SU-DHL-6 (cell line): Measurements from ENCODE around the gene DVL1.
"Not testable (repeated sequence)": the region's sequence is repeated elsewhere in the genome, so short reads cannot be mapped to it uniquely, and the experiment has no call there.

ENCODE experiments used
- H2AFZ ChIP-seq: fragments of 200-600 bp; sonication (generic); 2 replicates; pipeline ENCODE4 v1.6.1; 2014; ENCODE audit warnings: low read depth, mild to moderate bottlenecking, moderate library complexity, mixed read lengths, antibody characterized with exemption, low read length; ENCODE audit not compliant: severe bottlenecking
- H3F3A ChIP-seq: fragments of 200-600 bp; shearing (Covaris generic); 2 replicates; pipeline ENCODE4 v1.6.0; 2016; ENCODE audit warnings: antibody characterized with exemption, mild to moderate bottlenecking; ENCODE audit not compliant: insufficient read depth
- H3K27ac ChIP-seq: fragments of 200-600 bp; sonication (generic); 2 replicates; pipeline ENCODE4 v1.5.1; 2016; ENCODE audit warnings: low read depth, mild to moderate bottlenecking, low read length, moderate library complexity, mixed read lengths
- H3K27me3 ChIP-seq: fragments of 200-600 bp; sonication (generic), shearing (Covaris generic); 2 replicates; pipeline ENCODE4 v1.6.0; 2014; ENCODE audit warnings: mild to moderate bottlenecking, low read length
- H3K36me3 ChIP-seq: fragments of 200-600 bp; sonication (generic); 2 replicates; pipeline ENCODE4 v1.6.1; 2014; ENCODE audit warnings: mild to moderate bottlenecking, low read length, mixed read lengths
- H3K4me2 ChIP-seq: fragments of 300-600, 200-600 bp; shearing (Covaris generic), sonication (generic); 2 replicates; pipeline ENCODE4 v1.6.0; 2014; ENCODE audit warnings: low read length, low read depth, mild to moderate bottlenecking; ENCODE audit not compliant: poor library complexity, severe bottlenecking
- H3K4me3 ChIP-seq: fragments of 200-600 bp; sonication (generic); 2 replicates; pipeline ENCODE4 v1.5.1; 2014; ENCODE audit warnings: antibody characterized with exemption, low read length, mild to moderate bottlenecking, mixed read lengths; ENCODE audit not compliant: insufficient read depth, poor library complexity, severe bottlenecking
- H3K79me2 ChIP-seq: fragments of 200-600 bp; sonication (generic); 2 replicates; pipeline ENCODE4 v1.6.1; 2014; ENCODE audit warnings: mild to moderate bottlenecking, low read length, moderate library complexity; ENCODE audit not compliant: insufficient read depth
- H3K9ac ChIP-seq: fragments of 200-600 bp; sonication (generic); 2 replicates; pipeline ENCODE4 v1.7.0; 2014; ENCODE audit warnings: mild to moderate bottlenecking, low read length
- H3K9me2 ChIP-seq: fragments of 200-600 bp; sonication (generic); replicated peaks from 2 replicates; pipeline ENCODE4 v1.6.1; 2014; ENCODE audit warnings: low read length; ENCODE audit not compliant: insufficient read depth
- H3K9me3 ChIP-seq: fragments of 200-600 bp; sonication (generic); 2 replicates; pipeline ENCODE4 v1.6.1; 2014; ENCODE audit warnings: low read length, mixed read lengths; ENCODE audit not compliant: insufficient read depth
- H4K20me1 ChIP-seq: fragments of 200-600 bp; sonication (generic); 2 replicates; pipeline ENCODE4 v1.6.1; 2014; ENCODE audit warnings: low read depth, mild to moderate bottlenecking, antibody characterized with exemption, low read length, moderate library complexity, mixed read lengths
- EZH2phosphoT487 ChIP-seq: fragments of 200-600 bp; sonication (generic), shearing (Covaris generic); conservative IDR thresholded peaks from 2 replicates; pipeline ENCODE4 v1.6.1; 2018; ENCODE audit warnings: mild to moderate bottlenecking, antibody characterized with exemption, low read length, moderate library complexity, mixed read lengths
- TF ChIP-seq, protein P1 (sequence below): fragments of 200-600 bp; sonication (generic); IDR thresholded peaks from one replicate; pipeline ENCODE4 v1.5.1; 2017; ENCODE audit warnings: antibody characterized with exemption, mild to moderate bottlenecking, low read length, moderate library complexity; ENCODE audit not compliant: insufficient read depth, poor library complexity, severe bottlenecking

DVL1 gene

DNA sequence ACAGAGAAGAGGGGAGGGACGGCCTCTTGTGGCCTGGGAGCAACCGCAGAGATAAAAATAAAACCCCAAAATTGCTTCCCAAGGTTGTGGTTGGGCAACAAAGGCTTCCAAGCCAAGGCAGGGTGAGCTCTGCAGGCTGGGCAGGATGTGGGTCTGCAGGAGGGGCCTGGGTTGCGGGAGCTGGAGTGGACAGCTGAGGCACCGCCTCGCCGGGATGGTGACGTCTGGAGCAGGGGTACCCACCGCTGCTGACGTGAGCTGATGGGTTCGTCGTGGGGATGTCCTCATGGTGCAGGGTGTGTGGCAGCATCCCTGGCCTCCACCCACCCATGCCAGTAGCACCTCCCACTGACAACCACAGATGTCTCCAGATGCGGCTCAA, 22.1 kb upstream of the DVL1 start:
- no peak overlapping the region for H3K27ac ChIP-seq
- H2AFZ ChIP-seq, result no peak overlapping the region
- no peak overlapping the region for H3K4me3 ChIP-seq
- no peaks in the 10 kb centered on the region for H4K20me1 ChIP-seq
- H3K79me2 ChIP-seq, result peaks cover 18% of the 10 kb centered on the region
- no peak overlapping the region for H3K4me2 ChIP-seq
- no peak overlapping the region for H3K9ac ChIP-seq
- no peaks in the 10 kb centered on the region for H3K36me3 ChIP-seq
- H3K9me2 ChIP-seq, result no peaks in the 10 kb centered on the region
- H3K27me3 ChIP-seq, result no peaks in the 10 kb centered on the region
- H3F3A ChIP-seq, result peaks cover 7% of the 10 kb centered on the region
- no peak for TF ChIP-seq EZH2phosphoT487
- TF ChIP-seq, protein P1, sequence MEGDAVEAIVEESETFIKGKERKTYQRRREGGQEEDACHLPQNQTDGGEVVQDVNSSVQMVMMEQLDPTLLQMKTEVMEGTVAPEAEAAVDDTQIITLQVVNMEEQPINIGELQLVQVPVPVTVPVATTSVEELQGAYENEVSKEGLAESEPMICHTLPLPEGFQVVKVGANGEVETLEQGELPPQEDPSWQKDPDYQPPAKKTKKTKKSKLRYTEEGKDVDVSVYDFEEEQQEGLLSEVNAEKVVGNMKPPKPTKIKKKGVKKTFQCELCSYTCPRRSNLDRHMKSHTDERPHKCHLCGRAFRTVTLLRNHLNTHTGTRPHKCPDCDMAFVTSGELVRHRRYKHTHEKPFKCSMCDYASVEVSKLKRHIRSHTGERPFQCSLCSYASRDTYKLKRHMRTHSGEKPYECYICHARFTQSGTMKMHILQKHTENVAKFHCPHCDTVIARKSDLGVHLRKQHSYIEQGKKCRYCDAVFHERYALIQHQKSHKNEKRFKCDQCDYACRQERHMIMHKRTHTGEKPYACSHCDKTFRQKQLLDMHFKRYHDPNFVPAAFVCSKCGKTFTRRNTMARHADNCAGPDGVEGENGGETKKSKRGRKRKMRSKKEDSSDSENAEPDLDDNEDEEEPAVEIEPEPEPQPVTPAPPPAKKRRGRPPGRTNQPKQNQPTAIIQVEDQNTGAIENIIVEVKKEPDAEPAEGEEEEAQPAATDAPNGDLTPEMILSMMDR, result no peak
- H3K9me3 ChIP-seq, result peaks cover 11% of the 10 kb centered on the region; the same call in 1 of the 2 replicates

DNA sequence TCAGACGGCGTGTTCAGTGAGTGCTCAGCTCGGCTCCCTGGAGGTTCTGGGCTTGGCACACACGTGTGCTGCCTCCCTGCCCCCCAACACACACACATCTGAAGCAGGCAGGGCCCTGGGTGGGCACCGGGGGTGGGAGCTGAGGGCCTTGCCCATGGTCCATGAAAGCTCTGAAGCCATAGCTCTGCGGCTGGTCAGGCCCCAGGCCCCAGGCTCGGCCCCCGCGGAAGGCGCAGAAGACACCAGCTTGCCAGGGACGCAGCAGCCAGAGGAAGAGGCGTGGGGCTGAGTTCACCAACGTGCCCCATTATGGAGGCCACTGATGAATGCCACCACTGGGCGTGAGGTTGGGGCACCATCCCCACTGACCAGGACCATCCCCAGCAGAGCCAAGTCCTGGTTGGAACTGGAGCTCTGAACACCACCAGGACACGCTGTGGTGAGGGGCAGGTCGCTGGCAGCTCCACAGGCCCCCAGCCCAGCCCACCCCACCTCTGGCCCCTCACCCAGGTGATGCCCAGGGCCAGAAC, 21.6 kb upstream of the DVL1 start:
- no peak overlapping the region for H3K9ac ChIP-seq
- no peaks in the 10 kb centered on the region for H3K36me3 ChIP-seq
- H3K27ac ChIP-seq, result no peak overlapping the region
- no peaks in the 10 kb centered on the region for H4K20me1 ChIP-seq
- peaks cover 2% of the 10 kb centered on the region; the same call in 1 of the 2 replicates for H3F3A ChIP-seq
- peaks cover 15% of the 10 kb centered on the region; the same call in 1 of the 2 replicates for H3K9me3 ChIP-seq
- no peaks in the 10 kb centered on the region for H3K9me2 ChIP-seq
- TF ChIP-seq, protein P1, result no peak
- no peak for TF ChIP-seq EZH2phosphoT487
- H3K79me2 ChIP-seq, result peaks cover 18% of the 10 kb centered on the region
- no peaks in the 10 kb centered on the region for H3K27me3 ChIP-seq
- H2AFZ ChIP-seq, result no peak overlapping the region
- no peak overlapping the region for H3K4me3 ChIP-seq
- no peak overlapping the region for H3K4me2 ChIP-seq

DNA sequence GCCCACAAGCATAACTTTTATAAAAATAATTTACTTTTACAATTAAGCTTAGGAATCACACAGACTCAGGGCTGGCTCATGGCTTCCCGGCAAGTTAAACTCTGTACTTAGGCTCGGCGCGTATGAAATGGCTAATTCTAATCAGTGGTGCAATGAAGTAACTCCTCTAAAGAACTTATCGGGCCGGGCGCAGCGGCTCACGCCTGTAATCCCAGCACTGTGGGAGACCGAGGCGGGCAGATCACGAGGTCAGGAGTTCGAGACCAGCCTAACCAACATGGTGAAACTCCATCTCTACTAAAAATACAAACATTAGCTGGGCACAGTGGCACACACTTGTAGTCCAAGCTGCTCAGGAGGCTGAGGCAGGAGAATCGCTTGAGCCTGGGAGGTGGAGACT, 20.9 kb upstream of the DVL1 start:
- not testable (repeated sequence) for H3K27ac ChIP-seq, H4K20me1 ChIP-seq, H3K4me3 ChIP-seq, H3K9ac ChIP-seq, H3K4me2 ChIP-seq, H3K27me3 ChIP-seq, H3F3A ChIP-seq, H2AFZ ChIP-seq, H3K9me2 ChIP-seq, H3K36me3 ChIP-seq
- peaks cover 18% of the 10 kb centered on the region for H3K79me2 ChIP-seq
- peaks cover 16% of the 10 kb centered on the region; the same call in 1 of the 2 replicates for H3K9me3 ChIP-seq

GRCh38 chr1:1367315-1367714, 18.1 kb upstream of the DVL1 start:
- TF ChIP-seq, protein P1, result no peak
- TF ChIP-seq EZH2phosphoT487, result no peak
- Histone ChIP-seq H3K9me3 (peaks cover 16% of the 10 kb centered on the region; the same call in 1 of the 2 replicates), H3K4me3 (no peak overlapping the region), H3K27me3 (no peaks in the 10 kb centered on the region), H3K9ac (no peak overlapping the region), H2AFZ (no peak overlapping the region), H3K4me2 (no peak overlapping the region), H3K9me2 (no peaks in the 10 kb centered on the region), H3K27ac (no peak overlapping the region), H3K36me3 (no peaks in the 10 kb centered on the region), H3K79me2 (no peaks in the 10 kb centered on the region), H3F3A (no peaks in the 10 kb centered on the region), H4K20me1 (no peaks in the 10 kb centered on the region)
